SK-N-MC (cell line): Measurements from ENCODE around the gene MOB3A.

Experiments
- EZH2 ChIP-seq: fragments of 200-600 bp; sonication (generic); IDR thresholded peaks from one replicate; pipeline ENCODE4 v1.6.1; 2017; ENCODE audit warnings: antibody characterized with exemption
- POLR2AphosphoS5 ChIP-seq: IDR thresholded peaks from 2 replicates; pipeline ENCODE4 v1.6.1; 2012; ENCODE audit warnings: mild to moderate bottlenecking, low read depth, low read length, borderline replicate concordance

DNA sequence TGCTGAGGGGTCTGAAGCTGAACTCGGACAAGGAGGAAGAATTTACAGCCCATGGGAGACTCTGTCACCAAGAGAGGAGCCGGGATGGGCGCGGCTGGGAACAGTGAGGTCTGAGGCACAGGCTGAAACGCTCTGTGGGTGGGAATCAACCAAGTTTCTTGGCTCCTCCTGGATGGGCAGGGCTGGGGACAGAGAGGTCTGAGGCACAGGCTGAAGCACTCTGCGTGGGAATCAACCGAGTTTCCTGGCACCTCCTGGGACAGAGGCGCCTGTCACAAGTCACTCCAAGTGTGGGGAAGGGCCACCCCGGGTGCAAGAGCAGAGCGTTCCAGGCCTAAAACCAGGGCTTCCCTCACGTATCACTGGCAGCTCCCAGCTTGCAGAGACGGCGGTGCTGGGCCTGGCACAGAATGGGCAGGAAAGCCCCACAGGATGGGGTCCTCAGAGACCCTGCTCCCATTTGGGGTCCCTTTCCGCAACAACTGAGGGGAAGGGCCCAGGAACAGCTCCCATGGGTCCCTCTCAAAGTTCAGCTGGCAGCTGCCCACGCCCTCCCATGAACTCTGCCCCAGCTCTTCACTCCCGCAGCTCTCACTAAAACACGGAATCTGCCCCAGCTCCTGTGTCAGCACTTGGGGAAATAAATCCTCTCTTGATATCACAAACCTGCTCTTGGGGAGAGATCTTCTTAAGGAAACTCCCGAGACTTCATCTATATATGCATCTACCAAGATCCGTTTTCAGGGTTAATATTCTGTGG is 36.8 kb upstream of the MOB3A start:
- TF ChIP-seq POLR2AphosphoS5 (no peak), EZH2 (no peak)
